HepG2 (cell line): ENCODE results near the gene BTAF1. TPM values are rescaled to one million over a fixed set of nuclear protein-coding genes. Genes with fewer than 3 reads are reported as not detected.

Source experiments
- GPN1 ChIP-seq: sonication (generic); formaldehyde crosslinking; IDR thresholded peaks from 2 replicates; pipeline ENCODE4 v1.5.1; 2020; ENCODE audit warnings: missing genetic modification reagents, borderline replicate concordance
- MAFG ChIP-seq: sonication (generic); formaldehyde crosslinking; IDR thresholded peaks from 2 replicates; pipeline ENCODE4 v1.5.1; 2020; ENCODE audit warnings: mild to moderate bottlenecking, missing genetic modification reagents
- PHF5A ChIP-seq: IDR thresholded peaks from one replicate; pipeline ENCODE4 v1.6.1; 2018; ENCODE audit warnings: low read depth, missing genetic modification reagents; ENCODE audit not compliant: unreplicated experiment
- RBM22 ChIP-seq: fragments of 200-400 bp; formaldehyde crosslinking; optimal IDR thresholded peaks from 2 replicates; pipeline ENCODE3; 2017; ENCODE audit warnings: mild to moderate bottlenecking, low read length, moderate library complexity
- RFX3 ChIP-seq: IDR thresholded peaks from 2 replicates; pipeline ENCODE4 v1.6.1; 2016; ENCODE audit warnings: missing biosample characterization, missing genetic modification reagents
- SMAD1 ChIP-seq: sonication (generic); formaldehyde crosslinking; IDR thresholded peaks from 2 replicates; pipeline ENCODE4 v1.4.0; 2020; ENCODE audit warnings: missing genetic modification reagents, low read depth, mild to moderate bottlenecking, borderline replicate concordance
- ZBTB21 ChIP-seq: sonication (generic); formaldehyde crosslinking; IDR thresholded peaks from 2 replicates; pipeline ENCODE4 v1.4.0; 2020; ENCODE audit warnings: missing genetic modification reagents
- ZFY ChIP-seq: sonication (generic); formaldehyde crosslinking; IDR thresholded peaks from 2 replicates; pipeline ENCODE4 v1.4.0; 2020; ENCODE audit warnings: missing genetic modification reagents
- ZNF160 ChIP-seq: sonication (generic); formaldehyde crosslinking; IDR thresholded peaks from 2 replicates; pipeline ENCODE4 v1.8.0; 2022; ENCODE audit warnings: mild to moderate bottlenecking, inconsistent platforms, missing genetic modification reagents
- ZNF180 ChIP-seq: sonication (generic); formaldehyde crosslinking; IDR thresholded peaks from 2 replicates; pipeline ENCODE4 v1.4.0; 2020; ENCODE audit warnings: low read depth, missing genetic modification reagents, borderline replicate concordance
- ZNF263 ChIP-seq: sonication (generic); formaldehyde crosslinking; IDR thresholded peaks from 2 replicates; pipeline ENCODE4 v1.4.0; 2020; ENCODE audit warnings: missing genetic modification reagents
- ZNF501 ChIP-seq: sonication (generic); formaldehyde crosslinking; IDR thresholded peaks from 2 replicates; pipeline ENCODE4 v1.5.1; 2020; ENCODE audit warnings: mild to moderate bottlenecking, moderate library complexity, missing genetic modification reagents
- ZNF557 ChIP-seq: sonication (generic); formaldehyde crosslinking; IDR thresholded peaks from 2 replicates; pipeline ENCODE4 v1.4.0; 2020; ENCODE audit warnings: missing genetic modification reagents
- ZNF629 ChIP-seq: sonication (generic); formaldehyde crosslinking; conservative IDR thresholded peaks from 2 replicates; pipeline ENCODE4 v1.5.0; 2020; ENCODE audit warnings: missing genetic modification reagents
- ZNF670 ChIP-seq: sonication (generic); formaldehyde crosslinking; IDR thresholded peaks from 2 replicates; pipeline ENCODE4 v1.8.0; 2022; ENCODE audit warnings: mild to moderate bottlenecking, missing genetic modification reagents, borderline replicate concordance
- polyA plus RNA-seq, 8 experiments: library from polyadenylated mRNA; depleted of rRNA in 3 of 8; stranded (reverse) in 7 of 8; unstranded in 1 of 8; fragments of >200 nt; fragmentation: Illumina TruSeq in 4 of 8; extraction: Trizol in 4 of 8; gene quantifications; 2 replicates each; pipeline versions ENCODE4 v1.2.1 to v1.2.3, GENCODE V29; 2011 to 2016; ENCODE audit warnings: low read depth in 4 of 8, missing spikeins in 1 of 8, mixed read lengths in 1 of 8; ENCODE audit not compliant: insufficient read depth in 1 of 8
- total RNA-seq, 5 experiments: library from RNA; depleted of rRNA; stranded (reverse); fragments of >200 nt; fragmentation: Illumina TruSeq; extraction: Trizol; gene quantifications; 2 replicates each; pipeline ENCODE4 v1.2.3, GENCODE V29; 2016; ENCODE audit warnings: low read depth in 1 of 5
- TF ChIP-seq, protein P1 (sequence below): sonication (generic); formaldehyde crosslinking; IDR thresholded peaks from 2 replicates; pipeline ENCODE4 v1.8.0; 2022; ENCODE audit warnings: mild to moderate bottlenecking, missing genetic modification reagents
- TF ChIP-seq, protein P2 (sequence below): sonication (generic); formaldehyde crosslinking; IDR thresholded peaks from 2 replicates; pipeline ENCODE4 v1.5.0; 2020; ENCODE audit warnings: missing genetic modification reagents, mild to moderate bottlenecking, borderline replicate concordance
- TF ChIP-seq, protein P3 (sequence below): sonication (generic); formaldehyde crosslinking; IDR thresholded peaks from 2 replicates; pipeline ENCODE4 v1.5.1; 2020; ENCODE audit warnings: mild to moderate bottlenecking, moderate library complexity, missing genetic modification reagents
- TF ChIP-seq, protein P4 (sequence below): IDR thresholded peaks from 2 replicates; pipeline ENCODE4 v1.6.1; 2016; ENCODE audit warnings: low read depth
- TF ChIP-seq, protein P5 (sequence below): sonication (generic); formaldehyde crosslinking; IDR thresholded peaks from 2 replicates; pipeline ENCODE4 v1.5.0; 2020; ENCODE audit warnings: mild to moderate bottlenecking, low read depth, missing genetic modification reagents, borderline replicate concordance

Gene BTAF1
- total and polyA plus RNA-seq, 2 of the 13 experiments (the other 11 are each of a cell fraction or from before 2014, with no cell fraction given), result 38.6 to 54.1 TPM

DNA sequence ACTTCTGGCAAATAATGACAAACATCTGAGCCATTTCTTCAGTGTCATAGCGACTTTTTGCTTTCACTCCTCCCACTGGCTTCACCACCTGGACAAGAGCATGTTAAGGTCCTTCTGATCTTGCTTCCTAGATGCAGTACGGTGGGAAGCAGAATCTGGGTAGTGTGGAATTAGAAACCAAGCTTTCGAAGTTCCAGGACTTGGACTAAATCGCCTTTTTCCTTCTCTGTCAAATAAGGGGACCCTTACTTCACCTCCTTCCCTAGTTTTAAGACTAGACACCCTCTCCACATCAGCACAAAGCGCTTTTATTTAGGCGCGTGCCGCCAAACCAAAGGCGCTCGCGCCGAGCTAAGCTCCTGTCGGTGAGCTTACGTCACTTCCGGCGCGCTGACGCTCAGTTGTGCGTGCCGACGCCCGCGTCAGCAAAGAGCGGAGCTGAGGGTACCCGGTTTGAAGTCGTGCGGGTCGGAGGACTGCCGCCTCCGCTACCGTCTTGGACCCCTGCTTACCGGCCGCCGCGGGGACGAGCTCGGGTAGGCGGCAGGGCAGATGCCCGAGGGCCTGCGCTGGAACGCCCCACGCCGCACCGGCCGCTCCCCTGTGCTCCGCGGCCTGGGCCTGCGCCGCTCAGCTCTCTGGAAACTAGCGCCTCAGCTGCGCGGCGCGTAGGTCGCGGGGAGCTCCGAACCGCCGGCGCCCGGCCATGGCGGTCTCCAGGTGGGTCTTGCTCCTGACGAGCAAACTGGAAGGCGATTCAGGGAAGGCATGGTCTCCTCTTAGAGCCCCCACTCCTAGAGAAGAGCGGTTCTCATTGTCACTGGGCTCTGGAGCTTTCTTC lies at the start of gene BTAF1 (continued):
- TF ChIP-seq ZFY (CRISPR knock-in tag), result peak; percentile 99
- peak; percentile 44; the same call in 1 of the 2 replicates for TF ChIP-seq MAFG (CRISPR knock-in tag)
- TF ChIP-seq ZNF670, result peak; percentile 82
- TF ChIP-seq, protein P1, sequence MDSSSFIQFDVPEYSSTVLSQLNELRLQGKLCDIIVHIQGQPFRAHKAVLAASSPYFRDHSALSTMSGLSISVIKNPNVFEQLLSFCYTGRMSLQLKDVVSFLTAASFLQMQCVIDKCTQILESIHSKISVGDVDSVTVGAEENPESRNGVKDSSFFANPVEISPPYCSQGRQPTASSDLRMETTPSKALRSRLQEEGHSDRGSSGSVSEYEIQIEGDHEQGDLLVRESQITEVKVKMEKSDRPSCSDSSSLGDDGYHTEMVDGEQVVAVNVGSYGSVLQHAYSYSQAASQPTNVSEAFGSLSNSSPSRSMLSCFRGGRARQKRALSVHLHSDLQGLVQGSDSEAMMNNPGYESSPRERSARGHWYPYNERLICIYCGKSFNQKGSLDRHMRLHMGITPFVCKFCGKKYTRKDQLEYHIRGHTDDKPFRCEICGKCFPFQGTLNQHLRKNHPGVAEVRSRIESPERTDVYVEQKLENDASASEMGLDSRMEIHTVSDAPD (CRISPR knock-in tag), result peak; percentile 76
- no peak for TF ChIP-seq ZNF180 (CRISPR knock-in tag)
- TF ChIP-seq ZNF557 (CRISPR knock-in tag), result 0 out of 2 replicates have a peak, but pooled peaks have one; percentile 13
- TF ChIP-seq, protein P2, sequence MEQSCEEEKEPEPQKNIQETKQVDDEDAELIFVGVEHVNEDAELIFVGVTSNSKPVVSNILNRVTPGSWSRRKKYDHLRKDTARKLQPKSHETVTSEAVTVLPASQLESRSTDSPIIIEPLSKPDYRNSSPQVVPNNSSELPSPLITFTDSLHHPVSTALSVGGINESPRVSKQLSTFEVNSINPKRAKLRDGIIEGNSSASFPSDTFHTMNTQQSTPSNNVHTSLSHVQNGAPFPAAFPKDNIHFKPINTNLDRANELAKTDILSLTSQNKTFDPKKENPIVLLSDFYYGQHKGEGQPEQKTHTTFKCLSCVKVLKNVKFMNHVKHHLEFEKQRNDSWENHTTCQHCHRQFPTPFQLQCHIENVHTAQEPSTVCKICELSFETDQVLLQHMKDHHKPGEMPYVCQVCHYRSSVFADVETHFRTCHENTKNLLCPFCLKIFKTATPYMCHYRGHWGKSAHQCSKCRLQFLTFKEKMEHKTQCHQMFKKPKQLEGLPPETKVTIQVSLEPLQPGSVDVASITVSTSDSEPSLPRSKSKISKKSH, result peak; percentile 59; the same call in 1 of the 2 replicates
- TF ChIP-seq ZNF263 (CRISPR knock-in tag), result no peak
- TF ChIP-seq ZNF160 (CRISPR knock-in tag), result peak; percentile 88
- peak; percentile 77 for TF ChIP-seq ZBTB21 (CRISPR knock-in tag)
- TF ChIP-seq, protein P3, sequence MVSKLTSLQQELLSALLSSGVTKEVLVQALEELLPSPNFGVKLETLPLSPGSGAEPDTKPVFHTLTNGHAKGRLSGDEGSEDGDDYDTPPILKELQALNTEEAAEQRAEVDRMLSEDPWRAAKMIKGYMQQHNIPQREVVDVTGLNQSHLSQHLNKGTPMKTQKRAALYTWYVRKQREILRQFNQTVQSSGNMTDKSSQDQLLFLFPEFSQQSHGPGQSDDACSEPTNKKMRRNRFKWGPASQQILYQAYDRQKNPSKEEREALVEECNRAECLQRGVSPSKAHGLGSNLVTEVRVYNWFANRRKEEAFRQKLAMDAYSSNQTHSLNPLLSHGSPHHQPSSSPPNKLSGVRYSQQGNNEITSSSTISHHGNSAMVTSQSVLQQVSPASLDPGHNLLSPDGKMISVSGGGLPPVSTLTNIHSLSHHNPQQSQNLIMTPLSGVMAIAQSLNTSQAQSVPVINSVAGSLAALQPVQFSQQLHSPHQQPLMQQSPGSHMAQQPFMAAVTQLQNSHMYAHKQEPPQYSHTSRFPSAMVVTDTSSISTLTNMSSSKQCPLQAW (CRISPR knock-in tag), result no peak
- 0 out of 2 replicates have a peak, but pooled peaks have one; percentile 7 for TF ChIP-seq ZNF629 (CRISPR knock-in tag)
- TF ChIP-seq RFX3 (CRISPR knock-in tag), result no peak
- no peak; the same call in 1 of the 2 replicates for TF ChIP-seq GPN1 (CRISPR knock-in tag)
- peak; percentile 31 for TF ChIP-seq RBM22
- no peak for TF ChIP-seq PHF5A (CRISPR knock-in tag)
- TF ChIP-seq, protein P4, sequence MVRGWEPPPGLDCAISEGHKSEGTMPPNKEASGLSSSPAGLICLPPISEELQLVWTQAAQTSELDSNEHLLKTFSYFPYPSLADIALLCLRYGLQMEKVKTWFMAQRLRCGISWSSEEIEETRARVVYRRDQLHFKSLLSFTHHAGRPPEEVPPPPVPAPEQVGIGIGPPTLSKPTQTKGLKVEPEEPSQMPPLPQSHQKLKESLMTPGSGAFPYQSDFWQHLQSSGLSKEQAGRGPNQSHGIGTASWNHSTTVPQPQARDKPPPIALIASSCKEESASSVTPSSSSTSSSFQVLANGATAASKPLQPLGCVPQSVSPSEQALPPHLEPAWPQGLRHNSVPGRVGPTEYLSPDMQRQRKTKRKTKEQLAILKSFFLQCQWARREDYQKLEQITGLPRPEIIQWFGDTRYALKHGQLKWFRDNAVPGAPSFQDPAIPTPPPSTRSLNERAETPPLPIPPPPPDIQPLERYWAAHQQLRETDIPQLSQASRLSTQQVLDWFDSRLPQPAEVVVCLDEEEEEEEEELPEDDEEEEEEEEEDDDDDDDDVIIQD (CRISPR knock-in tag), result no peak
- peak; percentile 92 for TF ChIP-seq ZNF501 (CRISPR knock-in tag)
- TF ChIP-seq SMAD1 (CRISPR knock-in tag), result peak; percentile 90; the same call in 1 of the 2 replicates
- TF ChIP-seq, protein P5, sequence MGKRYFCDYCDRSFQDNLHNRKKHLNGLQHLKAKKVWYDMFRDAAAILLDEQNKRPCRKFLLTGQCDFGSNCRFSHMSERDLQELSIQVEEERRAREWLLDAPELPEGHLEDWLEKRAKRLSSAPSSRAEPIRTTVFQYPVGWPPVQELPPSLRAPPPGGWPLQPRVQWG (CRISPR knock-in tag), result no peak
